GM15510 (cell line): ENCODE results near the gene GALNTL6.

Experiments
- POLR2A ChIP-seq: IDR thresholded peaks from 3 replicates; pipeline ENCODE4 v1.6.1; 2011; ENCODE audit warnings: borderline replicate concordance; ENCODE audit not compliant: insufficient read length; ENCODE audit errors: extremely low read depth

Gene GALNTL6

GRCh38 chr4:171812665-171813525, at the start of gene GALNTL6:
TSS of gene GALNTL6 (plus strand) at chr4:171813404.
- no peak for TF ChIP-seq POLR2A

GRCh38 chr4:171765514-171765913, 47.7 kb upstream of the GALNTL6 start:
- no peak for TF ChIP-seq POLR2A

GRCh38 chr4:171774642-171775190, 38.5 kb upstream of the GALNTL6 start:
- no peak for TF ChIP-seq POLR2A

GRCh38 chr4:171779301-171779700, 33.9 kb upstream of the GALNTL6 start:
- no peak for TF ChIP-seq POLR2A

GRCh38 chr4:171785388-171785787, 27.8 kb upstream of the GALNTL6 start:
- no peak for TF ChIP-seq POLR2A

GRCh38 chr4:171793723-171794122, 19.5 kb upstream of the GALNTL6 start:
- no peak for TF ChIP-seq POLR2A

GRCh38 chr4:171794528-171794927, 18.7 kb upstream of the GALNTL6 start:
- no peak for TF ChIP-seq POLR2A

- no peak for TF ChIP-seq POLR2A
Measured at GRCh38 chr4:171809854-171810253, 3.4 kb upstream of the GALNTL6 start.

GRCh38 chr4:171812333-171812664, 905 bp upstream of the GALNTL6 start:
- TF ChIP-seq POLR2A, result no peak

- no peak for TF ChIP-seq POLR2A
Measured at GRCh38 chr4:171813526-171814250, 484 bp downstream of the GALNTL6 start.

- no peak for TF ChIP-seq POLR2A
Measured at GRCh38 chr4:171814545-171814944, 1.3 kb downstream of the GALNTL6 start.

- no peak for TF ChIP-seq POLR2A
Measured at GRCh38 chr4:171817026-171817425, 3.8 kb downstream of the GALNTL6 start.

GRCh38 chr4:171834640-171835039, 21.4 kb downstream of the GALNTL6 start:
- no peak for TF ChIP-seq POLR2A

GRCh38 chr4:171843456-171843855, 30.3 kb downstream of the GALNTL6 start:
- no peak for TF ChIP-seq POLR2A

GRCh38 chr4:171846232-171846631, 33.0 kb downstream of the GALNTL6 start:
- no peak for TF ChIP-seq POLR2A
